Stimulated activated memory B cell treated with anti-CD40 and anti-IgM and Interleukin-4, amounts not matched to agents 10 μg/mL and 1 μg/mL and 100 μg/mL, for 72 hours (primary cell): ENCODE measurements around the gene TMEM178B.
"Not testable (repeated sequence)": the region's sequence is repeated elsewhere in the genome, so short reads cannot be mapped to it uniquely, and the experiment has no call there.

Source experiments
- ATAC-seq: fragments of 150-1000 bp; cut with Tn5 transposase; 2 replicates; pipeline ENCODE4 v1.10.0; 2021
- H3K27ac Mint-ChIP-seq: one replicate; pipeline ENCODE4 v1.8.0; 2022; ENCODE audit warnings: mild to moderate bottlenecking, mixed read lengths
- H3K27me3 Mint-ChIP-seq: one replicate; pipeline ENCODE4 v1.8.0; 2022; ENCODE audit warnings: mixed read lengths
- H3K36me3 Mint-ChIP-seq: one replicate; pipeline ENCODE4 v1.8.0; 2022; ENCODE audit warnings: mixed read lengths
- H3K4me1 Mint-ChIP-seq: one replicate; pipeline ENCODE4 v1.8.0; 2022; ENCODE audit warnings: mixed read lengths
- H3K4me3 Mint-ChIP-seq: one replicate; pipeline ENCODE4 v1.8.0; 2022; ENCODE audit warnings: mild to moderate bottlenecking, moderate library complexity, mixed read lengths
- H3K9me3 Mint-ChIP-seq: one replicate; pipeline ENCODE4 v1.8.0; 2022; ENCODE audit warnings: mixed read lengths

The TMEM178B gene

GRCh38 chr7:141381794-141382427, 308.0 kb downstream of the TMEM178B start:
- H3K4me1 Mint-ChIP-seq = no peaks in the 10 kb centered on the region
- H3K36me3 Mint-ChIP-seq = no peaks in the 10 kb centered on the region
- H3K4me3 Mint-ChIP-seq = no peak overlapping the region
- H3K9me3 Mint-ChIP-seq = no peaks in the 10 kb centered on the region
- no peak overlapping the region for H3K27ac Mint-ChIP-seq
- H3K27me3 Mint-ChIP-seq = peaks cover 10% of the 10 kb centered on the region
- ATAC-seq = no peak

- H3K9me3 Mint-ChIP-seq, H3K4me3 Mint-ChIP-seq, H3K27ac Mint-ChIP-seq, ATAC-seq, H3K4me1 Mint-ChIP-seq, H3K36me3 Mint-ChIP-seq: not testable (repeated sequence)
- H3K27me3 Mint-ChIP-seq = peaks cover 22% of the 10 kb centered on the region
Observed at GRCh38 chr7:141383356-141383755, 309.5 kb downstream of the TMEM178B start.

DNA sequence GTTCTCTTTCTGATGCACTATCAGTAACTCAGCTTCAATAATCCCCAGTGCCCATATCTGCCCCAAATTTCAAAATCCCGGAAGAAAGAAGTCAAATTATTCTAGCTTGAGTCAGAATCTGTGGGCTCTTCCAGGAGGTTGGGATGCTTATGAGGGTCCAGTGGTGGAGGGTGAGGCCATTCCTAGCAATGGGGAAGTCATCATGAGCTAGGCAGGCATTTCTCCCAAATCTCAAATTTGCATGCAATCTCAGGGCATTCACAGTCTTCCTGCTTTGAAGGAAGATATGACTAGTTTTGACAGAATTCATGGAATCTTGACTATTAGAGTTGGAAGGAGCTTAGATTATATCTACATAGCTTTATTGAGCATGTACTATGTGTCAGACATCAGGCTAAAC, 313.0 kb downstream of the TMEM178B start:
- H3K9me3 Mint-ChIP-seq = peaks cover 2% of the 10 kb centered on the region
- no peaks in the 10 kb centered on the region for H3K4me1 Mint-ChIP-seq
- no peak overlapping the region for H3K27ac Mint-ChIP-seq
- H3K36me3 Mint-ChIP-seq = no peaks in the 10 kb centered on the region
- H3K4me3 Mint-ChIP-seq = no peak overlapping the region
- ATAC-seq = no peak
- peaks cover 22% of the 10 kb centered on the region for H3K27me3 Mint-ChIP-seq

DNA sequence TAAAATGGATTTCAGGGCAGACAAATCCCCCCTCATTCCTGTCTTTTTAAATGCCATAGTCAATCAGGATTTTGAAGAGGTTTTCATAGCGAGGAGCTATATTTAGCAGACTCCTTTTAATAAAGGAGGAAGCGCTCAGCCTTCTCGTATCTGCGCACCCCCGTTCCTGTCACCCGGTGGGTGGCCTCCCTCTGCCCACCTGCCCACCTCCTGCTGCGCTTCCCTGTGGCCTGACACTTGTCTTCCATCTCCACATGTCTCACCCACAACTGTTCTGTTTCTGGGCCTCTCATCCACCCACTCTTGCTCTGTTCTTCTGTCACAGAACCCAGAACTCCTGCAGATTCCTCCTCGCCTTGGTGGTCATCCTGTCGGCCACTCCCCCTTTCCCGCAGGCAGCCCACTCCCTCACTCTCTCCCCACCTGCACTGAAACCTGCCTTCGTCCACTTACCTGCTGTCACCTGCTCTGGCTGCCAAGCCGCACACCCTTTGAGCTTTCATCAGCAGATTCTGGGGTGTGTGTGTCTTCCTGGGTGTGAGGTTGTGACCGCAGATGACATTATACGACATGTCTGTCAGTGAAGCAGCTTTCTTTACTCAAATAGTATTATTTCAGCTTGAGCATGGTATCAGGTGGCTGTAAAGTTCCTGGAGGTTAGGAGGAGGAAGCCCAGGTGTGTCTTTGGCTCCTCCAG, 313.8 kb downstream of the TMEM178B start:
- Mint-ChIP-seq H3K36me3 (no peaks in the 10 kb centered on the region), H3K4me3 (no peak overlapping the region), H3K27me3 (peaks cover 22% of the 10 kb centered on the region), H3K4me1 (no peaks in the 10 kb centered on the region), H3K27ac (no peak overlapping the region), H3K9me3 (peaks cover 2% of the 10 kb centered on the region)
- ATAC-seq = no peak

- no peak overlapping the region for H3K27ac Mint-ChIP-seq
- peaks cover 22% of the 10 kb centered on the region for H3K27me3 Mint-ChIP-seq
- no peaks in the 10 kb centered on the region for H3K4me1 Mint-ChIP-seq
- H3K9me3 Mint-ChIP-seq = peaks cover 2% of the 10 kb centered on the region
- no peak overlapping the region for H3K4me3 Mint-ChIP-seq
- no peak for ATAC-seq
- H3K36me3 Mint-ChIP-seq = no peaks in the 10 kb centered on the region
Observed at GRCh38 chr7:141389140-141389796, 315.4 kb downstream of the TMEM178B start.

GRCh38 chr7:141390339-141390738, 316.5 kb downstream of the TMEM178B start:
- Mint-ChIP-seq H3K27me3 (peaks cover 26% of the 10 kb centered on the region), H3K4me1 (no peaks in the 10 kb centered on the region)

GRCh38 chr7:141393056-141393455, 319.2 kb downstream of the TMEM178B start:
- Mint-ChIP-seq H3K27me3 (peaks cover 23% of the 10 kb centered on the region), H3K9me3 (peaks cover 2% of the 10 kb centered on the region), H3K4me3 (no peak overlapping the region), H3K4me1 (no peaks in the 10 kb centered on the region), H3K36me3 (no peaks in the 10 kb centered on the region), H3K27ac (no peak overlapping the region)
- no peak for ATAC-seq

More at GRCh38 chr7:141390339-141390738, 316.5 kb downstream of the TMEM178B start:
- no peak overlapping the region for H3K4me3 Mint-ChIP-seq
- no peaks in the 10 kb centered on the region for H3K36me3 Mint-ChIP-seq
- no peak overlapping the region for H3K27ac Mint-ChIP-seq
- no peak for ATAC-seq
- H3K9me3 Mint-ChIP-seq = peaks cover 2% of the 10 kb centered on the region

DNA sequence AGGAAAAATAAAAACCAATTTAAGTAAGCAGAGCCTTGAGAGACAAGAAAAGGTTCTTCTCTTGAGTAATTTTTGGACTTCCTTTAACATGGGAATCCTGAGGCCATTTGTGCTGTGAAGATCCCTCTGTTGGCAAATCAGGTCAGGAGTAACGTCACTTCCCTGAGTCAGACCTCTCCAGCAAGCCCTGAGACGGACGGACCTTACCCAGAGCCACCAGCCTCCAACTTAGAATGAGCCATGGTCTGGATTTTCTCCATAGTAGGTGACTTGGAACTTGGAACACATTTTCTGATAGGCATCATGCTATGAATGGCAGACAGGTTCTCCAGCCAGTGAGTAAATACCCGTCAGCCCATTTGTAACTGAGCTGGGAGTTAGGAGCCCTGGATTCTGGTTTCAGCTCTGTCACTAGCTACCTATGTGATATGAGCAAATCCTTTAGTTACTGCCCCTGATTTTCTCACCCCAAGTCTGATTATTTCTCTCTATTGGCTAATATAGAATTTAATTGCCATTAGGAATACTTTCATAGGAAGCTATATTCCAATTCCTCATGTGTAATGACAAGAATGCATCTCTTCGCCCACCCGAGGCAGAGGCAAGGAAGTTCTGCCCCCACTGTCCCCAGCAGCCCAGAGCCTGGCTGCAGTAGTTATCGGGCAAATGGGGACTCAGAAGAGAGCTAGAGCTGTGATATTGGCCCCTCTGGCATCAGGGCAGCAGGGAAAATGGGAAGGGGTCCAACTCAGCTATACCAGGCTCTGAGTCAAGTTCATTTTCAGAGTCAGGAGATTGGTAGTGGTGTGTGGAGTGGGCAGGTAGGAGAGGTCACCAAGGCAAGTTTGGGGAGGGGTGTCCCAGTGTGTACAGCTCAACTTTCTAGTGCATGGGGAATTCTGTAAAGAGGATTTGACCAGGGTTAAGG, 323.6 kb downstream of the TMEM178B start:
- Mint-ChIP-seq H3K9me3 (no peaks in the 10 kb centered on the region), H3K27me3 (peaks cover 40% of the 10 kb centered on the region), H3K36me3 (no peaks in the 10 kb centered on the region), H3K27ac (no peak overlapping the region), H3K4me3 (no peak overlapping the region), H3K4me1 (no peaks in the 10 kb centered on the region)
- no peak for ATAC-seq

DNA sequence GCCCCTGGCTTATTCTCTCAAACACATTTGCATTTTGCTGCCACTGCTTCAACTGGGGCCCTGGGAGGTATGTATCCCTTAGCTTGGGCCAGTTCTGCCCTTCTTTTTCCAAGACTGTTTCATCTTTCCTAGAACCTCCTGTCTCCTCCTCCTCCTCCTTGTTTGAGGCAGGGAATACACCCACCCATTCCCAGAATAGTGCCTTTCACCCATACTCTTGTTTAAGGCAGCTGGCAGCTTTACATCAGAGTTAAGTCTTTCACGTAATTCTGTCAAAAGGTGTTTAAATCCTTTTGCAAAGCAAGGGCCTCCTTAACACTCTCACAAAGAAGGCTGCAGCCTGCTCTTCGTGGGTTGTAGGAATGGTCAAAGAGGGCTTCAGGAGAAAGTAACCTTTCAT, 326.5 kb downstream of the TMEM178B start:
- Mint-ChIP-seq H3K4me3 (no peak overlapping the region), H3K27ac (no peak overlapping the region), H3K27me3 (peaks cover 37% of the 10 kb centered on the region), H3K9me3 (no peaks in the 10 kb centered on the region), H3K4me1 (no peaks in the 10 kb centered on the region), H3K36me3 (no peaks in the 10 kb centered on the region)
- no peak for ATAC-seq

GRCh38 chr7:141402277-141402996, 328.6 kb downstream of the TMEM178B start:
- H3K4me1 Mint-ChIP-seq = no peaks in the 10 kb centered on the region
- no peak for ATAC-seq
- H3K27ac Mint-ChIP-seq = no peak overlapping the region
- H3K27me3 Mint-ChIP-seq = peaks cover 27% of the 10 kb centered on the region
- no peaks in the 10 kb centered on the region for H3K9me3 Mint-ChIP-seq
- no peaks in the 10 kb centered on the region for H3K36me3 Mint-ChIP-seq
- H3K4me3 Mint-ChIP-seq = no peak overlapping the region

DNA sequence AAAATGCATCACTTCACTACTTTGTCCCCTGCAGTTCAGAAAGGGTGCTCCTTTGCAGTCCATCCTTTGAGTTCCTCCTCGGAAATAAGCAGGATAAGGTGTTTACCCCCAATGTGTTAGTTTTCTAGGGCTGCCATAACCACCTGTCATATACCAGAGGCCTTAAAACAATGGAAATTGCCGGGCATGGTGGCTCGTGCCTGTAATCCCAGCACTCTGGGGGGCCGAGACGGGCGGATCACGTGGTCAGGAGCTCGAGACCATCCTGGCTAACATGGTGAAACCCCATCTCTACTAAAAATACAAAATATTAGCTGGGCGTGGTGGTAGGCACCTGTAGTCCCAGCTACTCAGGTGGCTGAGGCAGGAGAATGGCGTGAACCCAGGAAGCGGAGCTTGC, 330.0 kb downstream of the TMEM178B start:
- not testable (repeated sequence) for H3K36me3 Mint-ChIP-seq, H3K4me3 Mint-ChIP-seq, H3K4me1 Mint-ChIP-seq, H3K27ac Mint-ChIP-seq, H3K9me3 Mint-ChIP-seq, ATAC-seq
- peaks cover 13% of the 10 kb centered on the region for H3K27me3 Mint-ChIP-seq

GRCh38 chr7:141406347-141406746, 332.5 kb downstream of the TMEM178B start:
- Mint-ChIP-seq H3K9me3 (no peaks in the 10 kb centered on the region), H3K27me3 (peaks cover 20% of the 10 kb centered on the region), H3K4me1 (no peaks in the 10 kb centered on the region), H3K36me3 (no peaks in the 10 kb centered on the region), H3K27ac (no peak overlapping the region), H3K4me3 (no peak overlapping the region)
- no peak for ATAC-seq

DNA sequence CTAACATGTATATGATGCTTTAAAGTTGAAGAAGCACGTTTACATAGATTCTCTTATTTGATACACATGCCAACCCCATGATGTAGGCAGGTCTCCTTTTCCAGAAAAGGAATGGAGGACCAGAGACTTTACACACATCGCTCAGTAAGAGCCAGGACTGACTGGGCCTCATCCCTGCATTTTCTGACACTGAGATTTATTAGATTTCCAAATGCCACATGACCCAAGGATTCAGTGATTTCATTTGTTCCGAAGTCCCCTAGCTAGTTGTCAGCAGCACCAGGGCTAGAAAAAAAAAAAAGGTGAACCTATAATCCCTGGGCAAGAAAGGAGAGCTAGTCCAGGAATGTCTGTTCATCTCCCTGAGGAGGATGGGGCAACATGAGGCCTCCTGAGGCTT, 334.0 kb downstream of the TMEM178B start:
- no peaks in the 10 kb centered on the region for H3K36me3 Mint-ChIP-seq

DNA sequence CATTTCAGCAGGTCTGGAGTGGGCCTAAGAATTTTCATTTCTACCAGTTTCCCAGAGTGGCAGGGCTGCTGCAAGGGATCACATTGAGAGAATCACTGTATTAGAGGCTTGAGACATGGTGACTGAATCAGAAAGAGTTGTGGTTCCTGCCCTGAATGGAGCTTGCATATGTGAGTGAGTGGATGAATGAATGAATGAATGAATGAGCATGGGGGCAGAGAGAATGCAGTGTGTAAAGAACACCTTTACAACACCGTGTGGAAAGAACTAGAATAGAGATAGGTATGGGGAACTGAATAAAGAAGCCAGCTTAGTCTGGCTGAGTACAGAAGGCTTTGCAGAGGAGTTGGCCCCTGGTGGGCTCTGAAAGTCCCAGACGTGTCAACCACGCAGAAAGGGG, 334.6 kb downstream of the TMEM178B start:
- Mint-ChIP-seq H3K36me3 (no peaks in the 10 kb centered on the region), H3K9me3 (no peaks in the 10 kb centered on the region), H3K4me3 (no peak overlapping the region), H3K27ac (no peak overlapping the region), H3K27me3 (peaks cover 11% of the 10 kb centered on the region), H3K4me1 (no peaks in the 10 kb centered on the region)
- ATAC-seq = no peak

More for the DNA sequence above, 334.0 kb downstream of the TMEM178B start:
- peaks cover 11% of the 10 kb centered on the region for H3K27me3 Mint-ChIP-seq
- no peak for ATAC-seq
- H3K27ac Mint-ChIP-seq = no peak overlapping the region
- H3K4me1 Mint-ChIP-seq = no peaks in the 10 kb centered on the region
- H3K9me3 Mint-ChIP-seq = no peaks in the 10 kb centered on the region
- H3K4me3 Mint-ChIP-seq = no peak overlapping the region
